GM10248 (cell line): ENCODE measurements around the gene NCF4.

Source experiments
- CTCF ChIA-PET: fragments of 300-600 bp; sonication (Branson Sonifier 250); formaldehyde crosslinking; extraction: SDS; loops from one replicate; lab custom pipeline; 2021; ENCODE audit warnings: antibody characterized with exemption; lab: Yijun Ruan, JAX
- POLR2A ChIA-PET: fragments of 350-650 bp; sonication (Branson Sonifier 250); formaldehyde crosslinking; extraction: SDS; loops from one replicate; lab custom pipeline; 2020; ENCODE audit warnings: antibody characterized with exemption; lab: Yijun Ruan, JAX
- DNase-seq: peaks from one replicate; pipeline ENCODE4 v3.0.0; 2012; ENCODE audit errors: extremely low spot score
- TF ChIP-seq, protein P1 (sequence below): IDR thresholded peaks from 2 replicates; pipeline ENCODE4 v1.5.1; 2012; ENCODE audit warnings: mild to moderate bottlenecking, low read depth; ENCODE audit errors: extremely low read depth, missing control alignments, control extremely low read depth

NCF4 gene

DNA sequence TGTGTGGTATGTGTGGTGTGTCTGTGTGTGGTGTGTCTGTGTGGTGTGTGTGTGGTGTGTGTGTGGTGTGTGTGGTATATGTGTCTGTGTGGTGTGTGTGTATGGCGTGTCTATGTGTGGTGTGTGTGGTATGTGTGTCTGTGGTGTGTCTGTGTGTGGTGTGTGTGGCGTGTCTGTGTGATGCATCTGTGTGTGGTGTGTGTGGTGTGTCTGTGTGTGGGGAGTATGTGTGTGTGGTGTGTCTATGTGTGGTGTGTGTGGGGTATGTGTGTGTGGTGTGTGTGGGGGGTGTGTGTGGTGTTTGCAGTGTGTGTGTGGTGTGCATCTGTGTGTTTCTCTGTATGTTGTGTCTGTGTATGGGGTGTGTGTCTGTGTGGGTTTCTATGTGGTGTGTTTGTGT is 36.2 kb upstream of the NCF4 start:
- TF ChIP-seq, protein P1, sequence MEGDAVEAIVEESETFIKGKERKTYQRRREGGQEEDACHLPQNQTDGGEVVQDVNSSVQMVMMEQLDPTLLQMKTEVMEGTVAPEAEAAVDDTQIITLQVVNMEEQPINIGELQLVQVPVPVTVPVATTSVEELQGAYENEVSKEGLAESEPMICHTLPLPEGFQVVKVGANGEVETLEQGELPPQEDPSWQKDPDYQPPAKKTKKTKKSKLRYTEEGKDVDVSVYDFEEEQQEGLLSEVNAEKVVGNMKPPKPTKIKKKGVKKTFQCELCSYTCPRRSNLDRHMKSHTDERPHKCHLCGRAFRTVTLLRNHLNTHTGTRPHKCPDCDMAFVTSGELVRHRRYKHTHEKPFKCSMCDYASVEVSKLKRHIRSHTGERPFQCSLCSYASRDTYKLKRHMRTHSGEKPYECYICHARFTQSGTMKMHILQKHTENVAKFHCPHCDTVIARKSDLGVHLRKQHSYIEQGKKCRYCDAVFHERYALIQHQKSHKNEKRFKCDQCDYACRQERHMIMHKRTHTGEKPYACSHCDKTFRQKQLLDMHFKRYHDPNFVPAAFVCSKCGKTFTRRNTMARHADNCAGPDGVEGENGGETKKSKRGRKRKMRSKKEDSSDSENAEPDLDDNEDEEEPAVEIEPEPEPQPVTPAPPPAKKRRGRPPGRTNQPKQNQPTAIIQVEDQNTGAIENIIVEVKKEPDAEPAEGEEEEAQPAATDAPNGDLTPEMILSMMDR = no peak
- ChIA-PET POLR2A (no interaction called here), CTCF (no interaction called here)
- no peak for DNase-seq

GRCh38 chr22:36826262-36826661 is 34.5 kb upstream of the NCF4 start:
- TF ChIP-seq, protein P1 = no peak
- ChIA-PET CTCF (interaction anchor here (0.9 to 1.7 kb wide), 3 partner anchors 22 to 30 kb away, joined by 3 to 5 read pairs (median 3); no protein-coding TSS in a partner anchor), POLR2A (no interaction called here)
- no peak for DNase-seq

GRCh38 chr22:36828815-36829214 is 32.0 kb upstream of the NCF4 start:
- DNase-seq = no peak
- ChIA-PET POLR2A (no interaction called here), CTCF (no interaction called here)
- TF ChIP-seq, protein P1 = no peak

- ChIA-PET CTCF (no interaction called here), POLR2A (no interaction called here)
- TF ChIP-seq, protein P1 = no peak
- no peak for DNase-seq
Observed at GRCh38 chr22:36829370-36830002, 31.3 kb upstream of the NCF4 start.

DNA sequence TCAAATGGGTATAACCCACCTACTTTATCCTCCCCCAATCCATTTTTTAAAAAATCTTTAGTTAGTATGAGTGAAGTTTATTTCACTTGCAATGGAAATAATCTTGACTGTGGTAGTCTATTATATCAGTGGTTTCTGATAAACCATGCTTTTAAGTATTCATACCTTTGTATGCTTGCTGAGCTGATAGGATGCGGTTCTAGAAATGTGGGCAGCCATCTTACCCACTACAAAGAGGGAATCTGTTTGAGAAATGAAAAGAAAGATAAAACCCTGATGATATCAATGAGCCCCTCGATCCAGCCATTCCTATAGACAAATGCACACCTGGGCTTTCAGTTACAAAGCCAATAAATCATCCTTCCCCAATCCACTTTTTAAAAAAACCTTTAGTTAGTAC is 30.2 kb upstream of the NCF4 start:
- DNase-seq = no peak
- TF ChIP-seq, protein P1 = no peak
- CTCF ChIA-PET = interaction anchor here (1.1 kb wide), 2 partner anchors 25 to 49 kb away, joined by 3 to 4 read pairs; no protein-coding TSS in a partner anchor
- POLR2A ChIA-PET = no interaction called here

GRCh38 chr22:36831206-36831605 is 29.6 kb upstream of the NCF4 start:
- no peak for DNase-seq
- CTCF ChIA-PET = interaction anchor here (1.1 to 2.0 kb wide), 3 partner anchors 25 to 50 kb away, joined by 3 to 7 read pairs (median 4); no protein-coding TSS in a partner anchor
- TF ChIP-seq, protein P1 = no peak
- POLR2A ChIA-PET = no interaction called here
